Measurements from ENCODE around the gene SPRED2.
"Not testable (repeated sequence)": the region's sequence is repeated elsewhere in the genome, so short reads cannot be mapped to it uniquely, and the experiment has no call there.

SPRED2 gene

GRCh38 chr2:65343386-65343785 lies 89.0 kb downstream of the SPRED2 start:
- no peak for DNase-seq (ENCODE audit: low read depth in 3 of 3)

- DNase-seq (ENCODE audit: low read depth in 3 of 3), result no peak
These were observed 91.3 kb downstream of the SPRED2 start for GRCh38 chr2:65340898-65341681.

- DNase-seq (ENCODE audit: low read depth in 3 of 3), result no peak
These were observed 92.8 kb downstream of the SPRED2 start for GRCh38 chr2:65339648-65340047.

- not testable (repeated sequence) for DNase-seq (ENCODE audit: low read depth in 3 of 3)
These were observed 93.4 kb downstream of the SPRED2 start for GRCh38 chr2:65338830-65339495.

GRCh38 chr2:65337915-65338314 lies 94.5 kb downstream of the SPRED2 start:
- not testable (repeated sequence) for DNase-seq (ENCODE audit: low read depth in 3 of 3)

GRCh38 chr2:65334714-65335113 lies 97.7 kb downstream of the SPRED2 start:
- no peak for DNase-seq (ENCODE audit: low read depth in 3 of 3)

GRCh38 chr2:65331336-65332025 lies 100.9 kb downstream of the SPRED2 start:
- DNase-seq (ENCODE audit: low read depth in 3 of 3), result no peak

- DNase-seq (ENCODE audit: low read depth in 3 of 3), result no peak
These were observed 102.9 kb downstream of the SPRED2 start for GRCh38 chr2:65329525-65329924.

GRCh38 chr2:65326276-65326675 lies 106.1 kb downstream of the SPRED2 start:
- DNase-seq (ENCODE audit: low read depth in 3 of 3), result no peak

GRCh38 chr2:65325066-65325465 lies 107.3 kb downstream of the SPRED2 start:
- no peak for DNase-seq (ENCODE audit: low read depth in 3 of 3)

GRCh38 chr2:65320946-65321345 lies 111.5 kb downstream of the SPRED2 start:
- no peak for DNase-seq (ENCODE audit: low read depth in 3 of 3)

- DNase-seq (ENCODE audit: low read depth in 3 of 3), result no peak
These were observed 112.2 kb downstream of the SPRED2 start for GRCh38 chr2:65320042-65320725.

- no peak for DNase-seq (ENCODE audit: low read depth in 3 of 3)
These were observed 112.7 kb downstream of the SPRED2 start for GRCh38 chr2:65319674-65320041.

- DNase-seq (ENCODE audit: low read depth in 3 of 3), result no peak
These were observed 113.2 kb downstream of the SPRED2 start for GRCh38 chr2:65319072-65319673.

GRCh38 chr2:65317841-65318240 lies 114.6 kb downstream of the SPRED2 start:
- no peak for DNase-seq (ENCODE audit: low read depth in 3 of 3)

GRCh38 chr2:65317351-65317750 lies 115.0 kb downstream of the SPRED2 start:
- not testable (repeated sequence) for DNase-seq (ENCODE audit: low read depth in 3 of 3)

GRCh38 chr2:65316072-65316471 lies 116.3 kb downstream of the SPRED2 start:
- DNase-seq (ENCODE audit: low read depth in 3 of 3), result no peak

- DNase-seq (ENCODE audit: low read depth in 3 of 3), result no peak
These were observed 117.5 kb downstream of the SPRED2 start for GRCh38 chr2:65314801-65315441.

GRCh38 chr2:65313954-65314256 lies 118.5 kb downstream of the SPRED2 start:
- no peak for DNase-seq (ENCODE audit: low read depth in 3 of 3)

GRCh38 chr2:65313126-65313953 lies 119.1 kb downstream of the SPRED2 start:
- DNase-seq (ENCODE audit: low read depth in 3 of 3), result no peak

- no peak for DNase-seq (ENCODE audit: low read depth in 3 of 3)
These were observed 120.8 kb downstream of the SPRED2 start for GRCh38 chr2:65311596-65311995.

All from stimulated activated CD4-positive, alpha-beta T cell treated with anti-CD3 and anti-CD28 coated beads, TNF-alpha, amount 100 ng/mL, for 48 hours (primary cell).